Smooth muscle cell of the pulmonary artery (primary cell): ENCODE results near the gene THRB. TPM values are rescaled to one million over a fixed set of nuclear protein-coding genes. Genes with fewer than 3 reads are reported as not detected.

Experiments
- total RNA-seq: library from RNA; depleted of rRNA; stranded (reverse); fragments of >200 nt; gene quantifications from 2 replicates; pipeline ENCODE4 v1.2.3, GENCODE V29; 2014

Gene THRB
- total RNA-seq = 0.83 and 3.9 TPM in 2 replicates

GRCh38 chr3:24494618-24495325 lies at the start of gene THRB:
Gene THRB, minus strand, starts transcription at chr3:24494850.

